ENCODE results near the gene PHETA2. TPM values are rescaled to one million over a fixed set of nuclear protein-coding genes. Genes with fewer than 3 reads are reported as not detected.

The PHETA2 gene
- total RNA-seq, 4 donors from 2014 or later: 7.5 to 15.4 (median 12.9) TPM

DNA sequence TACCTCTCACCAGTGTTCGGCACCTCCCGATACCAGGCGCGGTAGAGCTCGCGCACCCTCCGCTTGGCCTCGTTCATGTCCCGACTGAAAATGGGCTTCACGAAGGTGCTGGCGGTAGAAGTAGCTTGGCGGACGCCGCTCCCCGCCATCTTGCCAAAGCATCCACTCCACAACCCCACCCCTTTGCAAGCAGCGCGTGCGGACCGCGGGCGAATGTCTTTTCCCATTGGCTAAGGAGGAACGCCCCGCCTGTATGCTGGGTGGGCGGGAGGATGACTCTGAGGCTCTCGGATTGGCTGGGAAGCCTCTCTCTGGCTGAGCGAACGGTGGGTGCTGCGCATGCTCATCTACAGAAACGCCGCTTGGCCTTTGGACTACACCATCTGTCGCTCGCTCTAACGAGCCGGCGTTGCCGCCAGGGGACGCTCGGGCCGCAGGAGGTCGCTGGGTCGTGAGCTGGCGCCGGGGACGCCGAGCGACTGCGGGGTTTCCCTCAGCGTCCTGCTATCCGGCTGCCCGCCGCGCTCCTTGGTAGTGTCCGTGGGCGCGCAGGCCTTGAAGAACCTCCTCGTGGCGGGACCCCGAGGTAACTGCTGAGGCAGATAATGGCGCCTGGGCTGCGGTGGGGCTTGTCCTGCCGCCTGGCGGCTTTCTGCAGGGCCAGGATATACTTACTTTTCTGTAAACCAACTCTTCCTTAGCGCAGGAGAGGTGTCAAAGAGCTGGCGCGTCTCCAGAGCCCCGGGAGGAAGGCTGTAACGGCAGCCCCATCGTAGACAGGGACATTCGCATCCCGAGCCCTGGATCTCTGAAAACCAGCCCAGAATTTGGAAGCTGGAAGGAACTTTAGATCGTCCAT lies 16.8 kb downstream of the PHETA2 start, which contains the start of gene NDUFA6:
Gene NDUFA6, minus strand, starts transcription at position 177 of the 859 bp plus-strand sequence. Its CDS starts 28 bp downstream, at position 149.
- TF ChIP-seq CTCF (IDR thresholded peaks at IDR 0.05; ENCODE audit: low read depth): no peak

DNA sequence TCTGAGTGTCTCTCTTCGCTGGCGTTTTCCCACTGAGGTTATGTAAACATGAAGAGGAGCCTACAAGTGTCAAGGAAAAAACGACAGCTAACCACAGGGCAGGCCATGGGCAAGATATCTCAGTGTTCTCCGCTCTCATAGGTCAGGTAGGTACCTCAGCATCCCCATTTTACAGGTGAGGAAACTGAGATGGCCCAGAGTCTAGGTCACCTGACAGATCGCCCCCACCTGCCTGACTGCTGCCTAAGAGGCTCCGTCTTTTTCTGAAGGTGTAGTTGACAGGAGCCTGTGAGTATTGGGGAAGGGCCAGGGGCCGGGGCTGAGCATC lies 17.4 kb downstream of the PHETA2 start:
- TF ChIP-seq CTCF (IDR thresholded peaks at IDR 0.05; ENCODE audit: low read depth): no peak

DNA sequence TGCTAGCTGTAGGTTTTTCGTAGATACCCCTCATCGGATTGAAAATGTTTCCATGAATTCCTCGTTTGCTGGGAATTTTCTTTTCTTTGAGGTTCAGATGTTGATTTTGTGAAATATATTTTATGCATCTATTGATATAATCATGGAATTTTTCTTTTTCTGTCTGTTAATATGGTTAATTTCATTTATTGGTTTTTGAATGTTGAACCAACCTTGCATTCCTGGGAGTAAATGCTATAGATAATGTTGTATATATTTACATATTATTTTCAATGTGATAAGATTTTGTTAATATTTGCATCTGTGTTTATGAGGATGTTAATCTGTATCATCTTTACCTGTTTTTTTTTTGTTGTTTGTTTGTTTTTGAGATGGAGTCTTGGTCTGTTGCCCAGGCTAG lies 27.2 kb downstream of the PHETA2 start:
- no peak for TF ChIP-seq CTCF (IDR thresholded peaks at IDR 0.05; ENCODE audit: low read depth)

- TF ChIP-seq CTCF (IDR thresholded peaks at IDR 0.05; ENCODE audit: low read depth): no peak
Measured at GRCh38 chr22:42108848-42109247, 34.8 kb downstream of the PHETA2 start.

DNA sequence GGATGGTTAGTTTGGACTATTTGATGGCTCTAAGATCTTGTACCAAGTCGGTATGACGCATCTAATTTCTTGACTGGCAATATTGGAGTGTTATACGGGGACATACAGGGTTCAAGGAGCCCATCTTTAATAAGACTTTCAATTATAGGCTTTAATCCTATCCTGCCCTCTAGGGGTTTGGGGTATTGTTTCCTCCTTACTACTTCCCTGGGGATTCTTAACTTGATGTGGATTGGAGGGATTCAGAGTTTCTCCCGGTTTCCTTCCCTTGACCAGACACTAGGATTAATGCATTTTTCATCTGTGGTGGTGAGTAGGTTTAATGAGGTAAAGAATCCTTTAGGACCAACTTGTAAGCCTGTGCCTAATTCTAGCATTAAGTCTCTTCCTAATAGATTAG lies 37.8 kb downstream of the PHETA2 start:
- TF ChIP-seq CTCF (IDR thresholded peaks at IDR 0.05; ENCODE audit: low read depth): no peak

DNA sequence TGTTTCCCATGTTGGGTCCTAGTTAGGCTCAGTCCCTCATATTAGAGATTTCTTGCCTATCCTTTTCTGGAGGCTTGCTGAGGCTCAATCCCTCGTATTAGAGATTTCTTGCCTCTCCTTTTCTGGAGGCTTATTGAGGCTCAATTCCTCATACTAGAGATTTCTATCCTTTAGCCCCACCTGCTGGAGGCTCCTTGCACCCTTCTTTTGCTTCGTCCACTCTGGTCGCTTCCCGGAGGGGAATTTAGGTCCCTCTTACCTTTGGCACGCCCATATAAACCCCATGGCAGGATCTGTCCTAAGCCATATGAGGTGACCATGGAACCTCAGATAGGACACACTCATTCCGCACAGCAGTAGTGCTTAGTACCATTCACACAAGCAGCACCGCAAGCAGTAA lies 40.7 kb downstream of the PHETA2 start:
- TF ChIP-seq CTCF (IDR thresholded peaks at IDR 0.05; ENCODE audit: low read depth): no peak

- no peak for TF ChIP-seq CTCF (IDR thresholded peaks at IDR 0.05; ENCODE audit: low read depth)
Measured at GRCh38 chr22:42116848-42117424, 42.9 kb downstream of the PHETA2 start.

Data from subcutaneous adipose tissue (tissue), 4 donors.